IMR-90 (cell line): ENCODE measurements around the gene EML1. TPM values are rescaled to one million over a fixed set of nuclear protein-coding genes. Genes with fewer than 3 reads are reported as not detected.

Experiments
- ATAC-seq: fragments of 200-7000 bp; cut with Tn5 transposase; 2 replicates; pipeline ENCODE4 v1.9.1; 2020; ENCODE audit warnings: low read depth, mild to moderate bottlenecking, moderate library complexity
- BruUV-seq: library from RNA; stranded (reverse); fragments of 400-500 nt; replicated peaks from 2 replicates; lab custom pipeline; 2021; lab: Mats Ljungman, UMichigan
- CTCF ChIA-PET: fragments of 300-600 bp; formaldehyde crosslinking; extraction: SDS; loops from one replicate; lab custom pipeline; 2021; ENCODE audit warnings: antibody characterized with exemption; lab: Yijun Ruan, JAX
- POLR2A ChIA-PET: fragments of 300-600 bp; sonication (Branson Sonifier 250); formaldehyde crosslinking; loops from one replicate; lab custom pipeline; 2022; ENCODE audit warnings: antibody characterized with exemption; ENCODE audit not compliant: unreplicated experiment; lab: Charles Lee
- DNase-seq: peaks from one replicate; pipeline ENCODE4 v3.0.0; 2013
- H2AFZ ChIP-seq: replicated peaks from 2 replicates; pipeline ENCODE3; 2013; ENCODE audit warnings: low read length, mild to moderate bottlenecking; ENCODE audit not compliant: poor library complexity
- H2AK5ac ChIP-seq: 2 replicates; pipeline ENCODE4 v1.6.1; 2013; ENCODE audit warnings: low read depth, low read length, inconsistent platforms
- H2AK9ac ChIP-seq: replicated peaks from 2 replicates; pipeline ENCODE3; 2013; ENCODE audit warnings: mild to moderate bottlenecking, low read depth, low read length, moderate library complexity; ENCODE audit not compliant: poor library complexity
- H2BK120ac ChIP-seq: 2 replicates; pipeline ENCODE4 v1.6.1; 2013; ENCODE audit warnings: low read depth, low read length, inconsistent platforms
- H2BK15ac ChIP-seq: 3 replicates; pipeline ENCODE4 v1.6.1; 2013; ENCODE audit warnings: low read depth, low read length, inconsistent platforms
- H2BK20ac ChIP-seq: 2 replicates; pipeline ENCODE4 v1.6.1; 2013; ENCODE audit warnings: low read depth, mild to moderate bottlenecking, inconsistent platforms, low read length, moderate library complexity
- H2BK5ac ChIP-seq: 2 replicates; pipeline ENCODE4 v1.6.1; 2013; ENCODE audit warnings: mild to moderate bottlenecking, low read depth, low read length, inconsistent platforms; ENCODE audit not compliant: poor library complexity, severe bottlenecking
- H3K14ac ChIP-seq: replicated peaks from 2 replicates; pipeline ENCODE4 v1.6.1; 2013; ENCODE audit warnings: low read depth, low read length, inconsistent platforms
- H3K18ac ChIP-seq: 2 replicates; pipeline ENCODE4 v1.6.1; 2013; ENCODE audit warnings: low read depth, low read length, control low read depth
- H3K23ac ChIP-seq: 2 replicates; pipeline ENCODE4 v1.6.1; 2013; ENCODE audit warnings: low read depth, low read length, inconsistent platforms
- H3K27ac ChIP-seq: 2 replicates; pipeline ENCODE4 v1.5.1; 2013; ENCODE audit warnings: mild to moderate bottlenecking, control low read depth, low read length; ENCODE audit not compliant: insufficient read depth
- H3K27me3 ChIP-seq: 2 replicates; pipeline ENCODE4 v1.6.1; 2013; ENCODE audit warnings: low read length; ENCODE audit not compliant: control insufficient read depth, insufficient read depth
- H3K36me3 ChIP-seq: 2 replicates; pipeline ENCODE4 v1.6.1; 2013; ENCODE audit warnings: low read length, mixed read lengths; ENCODE audit not compliant: control insufficient read depth, insufficient read depth
- H3K4ac ChIP-seq: 2 replicates; pipeline ENCODE4 v1.6.1; 2013; ENCODE audit warnings: low read depth, low read length, inconsistent platforms
- H3K4me1 ChIP-seq: 2 replicates; pipeline ENCODE4 v1.6.1; 2013; ENCODE audit warnings: low read length, mixed read lengths; ENCODE audit not compliant: control insufficient read depth, insufficient read depth
- H3K4me2 ChIP-seq: 2 replicates; pipeline ENCODE4 v1.6.1; 2013; ENCODE audit warnings: low read depth, mild to moderate bottlenecking, control low read depth, low read length, moderate library complexity
- H3K4me3 ChIP-seq: 2 replicates; pipeline ENCODE4 v1.5.1; 2013; ENCODE audit warnings: low read depth, mild to moderate bottlenecking, control low read depth, low read length, moderate library complexity; ENCODE audit not compliant: insufficient read depth
- H3K56ac ChIP-seq: 2 replicates; pipeline ENCODE4 v1.6.1; 2013; ENCODE audit warnings: low read length, inconsistent platforms; ENCODE audit not compliant: insufficient read depth; ENCODE audit errors: extremely low read depth
- H3K79me1 ChIP-seq, 2 experiments: 2 replicates each; pipeline ENCODE4 v1.6.1; 2013; ENCODE audit warnings: low read length in 2 of 2, inconsistent platforms in 1 of 2, low read depth in 1 of 2
- H3K9ac ChIP-seq: 2 replicates; pipeline ENCODE4 v1.6.1; 2013; ENCODE audit warnings: low read depth, low read length, control low read depth
- H3K9me1 ChIP-seq: 2 replicates; pipeline ENCODE4 v1.6.1; 2013; ENCODE audit warnings: low read length, inconsistent platforms; ENCODE audit not compliant: insufficient read depth
- H3K9me3 ChIP-seq: 2 replicates; pipeline ENCODE4 v1.6.1; 2013; ENCODE audit warnings: low read length; ENCODE audit not compliant: control insufficient read depth, insufficient read depth
- H4K20me1 ChIP-seq: 2 replicates; pipeline ENCODE4 v1.6.1; 2013; ENCODE audit warnings: low read length, inconsistent platforms; ENCODE audit not compliant: insufficient read depth
- H4K5ac ChIP-seq: 2 replicates; pipeline ENCODE4 v1.6.1; 2013; ENCODE audit warnings: mild to moderate bottlenecking, low read depth, low read length, control low read depth
- H4K8ac ChIP-seq, 2 experiments: 2 replicates each; pipeline ENCODE4 v1.6.1; 2013; ENCODE audit warnings: low read depth in 2 of 2, low read length in 2 of 2, control low read depth in 1 of 2, inconsistent platforms in 1 of 2
- H4K91ac ChIP-seq: 2 replicates; pipeline ENCODE4 v1.6.1; 2013; ENCODE audit warnings: low read depth, low read length, inconsistent platforms; ENCODE audit not compliant: insufficient read depth
- CEBPB ChIP-seq: IDR thresholded peaks from 2 replicates; pipeline ENCODE4 v1.6.1; 2012; ENCODE audit warnings: low read depth, low read length, improper control_type of control experiment
- WGBS, 2 experiments: methylation state at CpG; one replicate each; pipeline versions ENCODE4 v1.1.5 to v1.1.7; 2013; ENCODE audit warnings: missing lambda C conversion rate in 2 of 2; ENCODE audit not compliant: insufficient read length in 1 of 2; ENCODE audit errors: extremely low coverage in 2 of 2; 5-methylcytosine and 5-hydroxymethylcytosine counted together
- dilution Hi-C: fragments of 300-500 bp; cut with HindIII; formaldehyde crosslinking; loops from one replicate; pipeline ENCODE4 v1.14.3; 2018; ENCODE audit warnings: low sequenced_read_pairs; ENCODE audit not compliant: unreplicated experiment
- in situ Hi-C: fragments of 300-500 bp; cut with MboI; formaldehyde crosslinking; loops from 3 replicates; pipeline ENCODE4 v1.14.3; 2019; ENCODE audit warnings: low sequenced_read_pairs, inconsistent platforms, mixed read lengths
- intact Hi-C: fragments of 100-400 bp; cut with micrococcal nuclease; formaldehyde crosslinking; loops from 2 replicates; pipeline ENCODE4 v1.10.0; 2022
- polyA plus RNA-seq, 3 experiments: library from polyadenylated mRNA; depleted of rRNA; stranded (reverse); fragments of >200 nt; gene quantifications; 2 replicates each; pipeline ENCODE4 v1.2.3, GENCODE V29; 2012; ENCODE audit warnings: low replicate concordance in 1 of 3
- total RNA-seq: library from RNA; depleted of rRNA; stranded (reverse); fragments of >200 nt; gene quantifications from 2 replicates; pipeline ENCODE4 v1.2.3, GENCODE V29; 2012
- TF ChIP-seq, protein P1 (sequence below): conservative IDR thresholded peaks from 2 replicates; pipeline ENCODE4 v1.5.1; 2012; ENCODE audit warnings: mild to moderate bottlenecking, low read depth, low read length, improper control_type of control experiment

The EML1 gene
- total and polyA plus RNA-seq, 2 of the 4 experiments (the other 2 are of a cell fraction) = 14.0 to 42.3 TPM

DNA sequence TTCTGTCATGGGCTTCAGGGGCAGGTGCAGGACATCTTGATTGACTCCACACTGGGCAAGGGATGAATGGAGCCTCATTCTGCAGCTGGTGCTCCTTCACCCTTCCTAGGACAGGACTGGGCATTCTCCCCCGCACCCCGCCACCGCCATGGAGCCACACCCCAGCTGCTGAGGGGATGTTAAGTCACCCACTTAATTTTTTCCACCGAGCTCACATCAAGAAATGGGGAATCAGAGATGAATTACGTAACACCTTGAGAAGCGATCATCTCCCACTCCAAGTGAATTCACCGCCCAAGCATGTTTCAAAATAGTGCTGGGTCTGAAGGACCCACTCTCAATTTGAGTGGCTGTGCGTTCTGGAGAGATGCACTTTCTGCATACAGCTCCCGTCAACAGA, 94.2 kb downstream of the EML1 start:
- Histone ChIP-seq H2BK120ac (no peak overlapping the region), H4K5ac (no peak overlapping the region), H4K91ac (no peak overlapping the region), H3K23ac (no peak overlapping the region), H3K27me3 (no peaks in the 10 kb centered on the region), H3K9me1 (no peaks in the 10 kb centered on the region), H2AFZ (no peak overlapping the region), H2BK20ac (no peak overlapping the region), H3K4me3 (no peak overlapping the region), H3K79me1 (peaks cover 0 to 3% of the 10 kb centered on the region in 2 experiments; a peak in 2 of 4 replicates), H3K4me1 (no peaks in the 10 kb centered on the region), H3K27ac (no peak overlapping the region), H3K18ac (no peak overlapping the region), H3K36me3 (peaks cover 2% of the 10 kb centered on the region), H4K8ac (no peak overlapping the region), H3K9me3 (no peaks in the 10 kb centered on the region), H2BK15ac (no peak overlapping the region), H2AK9ac (no peak overlapping the region), H3K4ac (no peak overlapping the region), H2AK5ac (no peak overlapping the region), H3K9ac (no peak overlapping the region), H3K14ac (no peak overlapping the region), H4K20me1 (no peaks in the 10 kb centered on the region; the same call in 1 of the 2 replicates), H3K4me2 (no peak overlapping the region), H2BK5ac (no peak overlapping the region), H3K56ac (no peak overlapping the region)
- BruUV-seq = no TSS peak
- in situ Hi-C loops = loop anchor here (5.0 kb wide), 1 partner anchor 165 kb away; no protein-coding TSS in a partner anchor
- ATAC-seq (no peak), DNase-seq (no peak)
- ChIA-PET POLR2A (no interaction called here), CTCF (interaction anchor here (0.9 kb wide), 1 partner anchor 12 kb away, joined by 3 read pairs; no protein-coding TSS in a partner anchor)
- dilution Hi-C loops = no loop called here
- intact Hi-C loops = no loop called here
- TF ChIP-seq CEBPB = peak; percentile 57
- TF ChIP-seq, protein P1, sequence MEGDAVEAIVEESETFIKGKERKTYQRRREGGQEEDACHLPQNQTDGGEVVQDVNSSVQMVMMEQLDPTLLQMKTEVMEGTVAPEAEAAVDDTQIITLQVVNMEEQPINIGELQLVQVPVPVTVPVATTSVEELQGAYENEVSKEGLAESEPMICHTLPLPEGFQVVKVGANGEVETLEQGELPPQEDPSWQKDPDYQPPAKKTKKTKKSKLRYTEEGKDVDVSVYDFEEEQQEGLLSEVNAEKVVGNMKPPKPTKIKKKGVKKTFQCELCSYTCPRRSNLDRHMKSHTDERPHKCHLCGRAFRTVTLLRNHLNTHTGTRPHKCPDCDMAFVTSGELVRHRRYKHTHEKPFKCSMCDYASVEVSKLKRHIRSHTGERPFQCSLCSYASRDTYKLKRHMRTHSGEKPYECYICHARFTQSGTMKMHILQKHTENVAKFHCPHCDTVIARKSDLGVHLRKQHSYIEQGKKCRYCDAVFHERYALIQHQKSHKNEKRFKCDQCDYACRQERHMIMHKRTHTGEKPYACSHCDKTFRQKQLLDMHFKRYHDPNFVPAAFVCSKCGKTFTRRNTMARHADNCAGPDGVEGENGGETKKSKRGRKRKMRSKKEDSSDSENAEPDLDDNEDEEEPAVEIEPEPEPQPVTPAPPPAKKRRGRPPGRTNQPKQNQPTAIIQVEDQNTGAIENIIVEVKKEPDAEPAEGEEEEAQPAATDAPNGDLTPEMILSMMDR = no peak
- whole genome bisulfite sequencing, 2 experiments = 95% methylated on average over 3 of the region's 9 CpGs; no CpG with 5 or more reads in 1 of the 2 experiments
